Neural cell (in vitro differentiated cells): Measurements from ENCODE around the gene GOLGA2.

Experiments
- CTCF ChIP-seq: fragments of 450-650 bp; IDR thresholded peaks from 2 replicates; pipeline ENCODE4 v1.5.1; 2014; ENCODE audit warnings: antibody characterized with exemption, mild to moderate bottlenecking, moderate library complexity; ENCODE audit not compliant: poor library complexity, severe bottlenecking
- POLR2AphosphoS5 ChIP-seq: IDR thresholded peaks from 2 replicates; pipeline ENCODE4 v1.6.1; 2012

- TF ChIP-seq CTCF: no peak
- TF ChIP-seq POLR2AphosphoS5: no peak
Observed at GRCh38 chr9:128323791-128324190, 48.0 kb upstream of the GOLGA2 start.
